Parathyroid adenoma (tissue), 2 donors: Measurements from ENCODE around the gene LRRIQ1.

ENCODE experiments used
- H2AFZ ChIP-seq: fragments of 300-600 bp; sonication (generic); one replicate; pipeline ENCODE4 v1.7.0; 2017; ENCODE audit warnings: antibody characterized with exemption, mild to moderate bottlenecking
- H3K27ac ChIP-seq: fragments of 300-600 bp; sonication (generic); one replicate; pipeline ENCODE4 v1.7.0; 2017
- H3K27me3 ChIP-seq: fragments of 300-600 bp; sonication (generic); one replicate; pipeline ENCODE4 v1.7.0; 2017; ENCODE audit warnings: low read length; ENCODE audit not compliant: control insufficient read depth, insufficient read depth
- H3K36me3 ChIP-seq: fragments of 300-600 bp; sonication (generic); one replicate; pipeline ENCODE4 v1.7.0; 2017; ENCODE audit warnings: low read length; ENCODE audit not compliant: control insufficient read depth, insufficient read depth
- H3K4me1 ChIP-seq: fragments of 300-600 bp; sonication (generic); one replicate; pipeline ENCODE4 v1.7.0; 2017; ENCODE audit warnings: control low read depth
- H3K4me2 ChIP-seq: fragments of 300-600 bp; sonication (generic); one replicate; pipeline ENCODE4 v1.7.0; 2017; ENCODE audit warnings: low read length
- H3K4me3 ChIP-seq: fragments of 300-600 bp; sonication (generic); one replicate; pipeline ENCODE4 v1.7.0; 2017; ENCODE audit warnings: low read depth, low read length
- H3K79me2 ChIP-seq: fragments of 300-600 bp; sonication (generic); one replicate; pipeline ENCODE4 v1.7.0; 2017; ENCODE audit warnings: control low read depth
- H3K9ac ChIP-seq: fragments of 300-600 bp; sonication (generic); one replicate; pipeline ENCODE4 v1.7.0; 2017; ENCODE audit warnings: mild to moderate bottlenecking
- H3K9me3 ChIP-seq: fragments of 300-600 bp; sonication (generic); one replicate; pipeline ENCODE4 v1.7.0; 2017; ENCODE audit warnings: low read length; ENCODE audit not compliant: control insufficient read depth
- TF ChIP-seq, protein P1 (sequence below): fragments of 300-600 bp; sonication (generic); IDR thresholded peaks from one replicate; pipeline ENCODE4 v1.7.0; 2017; ENCODE audit warnings: antibody characterized with exemption, mild to moderate bottlenecking
- donor health status: primary hyperparathyroidism.

Gene LRRIQ1

DNA sequence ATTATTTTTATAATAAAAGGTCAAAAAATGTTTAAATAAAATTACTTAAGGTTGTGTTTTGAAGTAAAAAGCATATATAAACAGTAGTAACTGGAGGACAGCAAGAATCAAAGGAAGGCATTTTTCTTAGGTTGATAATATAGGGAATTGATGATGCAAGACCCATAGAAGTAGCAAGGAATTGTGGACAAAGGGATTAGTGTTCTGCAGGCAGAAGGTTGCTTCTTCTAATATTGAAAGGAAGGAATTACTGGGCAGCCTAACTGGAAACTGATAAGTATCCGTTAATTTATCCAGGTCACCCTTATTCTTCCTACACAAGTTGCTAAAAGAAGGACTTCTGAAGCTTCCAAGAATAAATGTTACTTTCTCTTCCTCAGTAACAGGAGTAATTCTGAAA is 189.3 kb downstream of the LRRIQ1 start:
- H3K9ac ChIP-seq, result no peak overlapping the region
- H3K4me1 ChIP-seq, result no peaks in the 10 kb centered on the region

DNA sequence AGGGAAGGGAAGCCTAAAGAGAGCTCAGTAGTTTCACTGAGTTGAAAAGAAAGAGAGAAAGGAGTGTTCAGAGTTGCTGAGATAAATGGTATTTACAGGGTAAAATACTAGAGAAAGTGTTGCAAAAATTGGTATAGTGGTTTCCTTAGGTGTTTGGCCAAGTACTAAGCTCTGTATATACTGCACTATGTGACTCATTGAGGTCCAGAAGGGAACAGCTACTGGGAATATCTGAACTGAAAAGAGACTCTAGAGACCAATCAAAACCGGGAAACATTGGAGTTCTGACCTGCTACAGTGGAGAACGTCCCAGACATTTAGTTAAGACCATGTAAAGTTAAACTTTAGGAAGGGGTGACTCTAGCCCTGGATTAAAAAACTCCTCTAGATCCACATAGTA is 201.2 kb downstream of the LRRIQ1 start:
- no peaks in the 10 kb centered on the region for H3K4me1 ChIP-seq
- H3K79me2 ChIP-seq, result no peaks in the 10 kb centered on the region
- H3K36me3 ChIP-seq, result no peaks in the 10 kb centered on the region
- TF ChIP-seq, protein P1, sequence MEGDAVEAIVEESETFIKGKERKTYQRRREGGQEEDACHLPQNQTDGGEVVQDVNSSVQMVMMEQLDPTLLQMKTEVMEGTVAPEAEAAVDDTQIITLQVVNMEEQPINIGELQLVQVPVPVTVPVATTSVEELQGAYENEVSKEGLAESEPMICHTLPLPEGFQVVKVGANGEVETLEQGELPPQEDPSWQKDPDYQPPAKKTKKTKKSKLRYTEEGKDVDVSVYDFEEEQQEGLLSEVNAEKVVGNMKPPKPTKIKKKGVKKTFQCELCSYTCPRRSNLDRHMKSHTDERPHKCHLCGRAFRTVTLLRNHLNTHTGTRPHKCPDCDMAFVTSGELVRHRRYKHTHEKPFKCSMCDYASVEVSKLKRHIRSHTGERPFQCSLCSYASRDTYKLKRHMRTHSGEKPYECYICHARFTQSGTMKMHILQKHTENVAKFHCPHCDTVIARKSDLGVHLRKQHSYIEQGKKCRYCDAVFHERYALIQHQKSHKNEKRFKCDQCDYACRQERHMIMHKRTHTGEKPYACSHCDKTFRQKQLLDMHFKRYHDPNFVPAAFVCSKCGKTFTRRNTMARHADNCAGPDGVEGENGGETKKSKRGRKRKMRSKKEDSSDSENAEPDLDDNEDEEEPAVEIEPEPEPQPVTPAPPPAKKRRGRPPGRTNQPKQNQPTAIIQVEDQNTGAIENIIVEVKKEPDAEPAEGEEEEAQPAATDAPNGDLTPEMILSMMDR, result no peak
- no peak overlapping the region for H3K27ac ChIP-seq
- no peak overlapping the region for H3K9ac ChIP-seq
- no peak overlapping the region for H3K4me2 ChIP-seq
- no peaks in the 10 kb centered on the region for H3K9me3 ChIP-seq
- H3K4me3 ChIP-seq, result no peak overlapping the region
- no peak overlapping the region for H2AFZ ChIP-seq
- no peaks in the 10 kb centered on the region for H3K27me3 ChIP-seq

More for the DNA sequence above, 189.3 kb downstream of the LRRIQ1 start:
- H3K27ac ChIP-seq, result no peak overlapping the region
- no peaks in the 10 kb centered on the region for H3K79me2 ChIP-seq
- no peak overlapping the region for H3K4me2 ChIP-seq
- H3K4me3 ChIP-seq, result no peak overlapping the region
- no peaks in the 10 kb centered on the region for H3K36me3 ChIP-seq
- TF ChIP-seq, protein P1, result no peak
- no peaks in the 10 kb centered on the region for H3K9me3 ChIP-seq
- H3K27me3 ChIP-seq, result no peaks in the 10 kb centered on the region
- no peak overlapping the region for H2AFZ ChIP-seq

DNA sequence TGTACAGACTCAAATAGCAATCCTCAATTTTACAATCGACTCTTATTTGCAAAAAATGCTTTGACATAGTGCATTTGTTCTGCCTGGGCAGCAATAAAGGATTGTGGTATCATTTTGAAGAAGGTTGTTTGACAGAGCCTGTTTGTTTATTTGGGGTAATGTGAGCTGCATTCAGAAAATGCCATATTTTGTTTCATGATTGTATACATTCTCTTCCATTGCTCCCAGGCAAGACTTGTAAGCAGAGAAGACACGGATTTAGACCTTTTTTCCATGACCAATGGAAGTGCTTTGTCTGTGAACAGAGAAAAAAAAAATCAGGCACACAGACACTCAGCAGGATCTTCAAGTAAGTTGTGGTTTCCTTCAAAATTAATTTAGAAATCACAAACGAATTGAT is 208.4 kb downstream of the LRRIQ1 start:
- H3K9me3 ChIP-seq, result no peaks in the 10 kb centered on the region
- no peaks in the 10 kb centered on the region for H3K79me2 ChIP-seq
- no peak overlapping the region for H3K27ac ChIP-seq
- TF ChIP-seq, protein P1, result no peak
- no peaks in the 10 kb centered on the region for H3K4me1 ChIP-seq
- H3K4me3 ChIP-seq, result no peak overlapping the region
- no peak overlapping the region for H2AFZ ChIP-seq
- no peak overlapping the region for H3K4me2 ChIP-seq
- no peaks in the 10 kb centered on the region for H3K36me3 ChIP-seq
- H3K27me3 ChIP-seq, result no peaks in the 10 kb centered on the region
- H3K9ac ChIP-seq, result no peak overlapping the region

DNA sequence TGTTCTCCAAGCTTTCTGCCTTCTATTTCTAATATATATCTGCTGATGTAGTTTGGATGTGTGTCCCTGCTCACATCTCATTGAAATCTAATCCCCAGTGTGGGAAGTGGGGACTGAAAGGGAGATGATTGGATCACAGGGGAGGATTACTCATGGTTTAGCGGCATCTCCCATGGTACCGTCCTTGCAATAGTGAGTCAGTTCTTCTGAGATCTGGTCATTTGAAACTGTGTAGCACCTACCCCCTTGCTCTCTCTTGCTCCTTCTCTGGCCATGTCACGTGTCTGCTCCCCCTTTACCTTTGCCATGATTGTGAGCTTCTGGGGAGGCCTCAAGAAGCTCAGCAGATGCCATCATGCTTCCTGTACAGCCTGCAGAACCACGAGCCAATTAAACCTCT is 217.7 kb downstream of the LRRIQ1 start:
- Histone ChIP-seq H3K4me1 (no peaks in the 10 kb centered on the region), H3K9me3 (no peaks in the 10 kb centered on the region), H3K79me2 (no peaks in the 10 kb centered on the region), H3K4me2 (no peak overlapping the region), H3K4me3 (no peak overlapping the region), H3K9ac (no peak overlapping the region), H2AFZ (no peak overlapping the region), H3K27ac (no peak overlapping the region), H3K36me3 (no peaks in the 10 kb centered on the region), H3K27me3 (no peaks in the 10 kb centered on the region)
- TF ChIP-seq, protein P1, result no peak

DNA sequence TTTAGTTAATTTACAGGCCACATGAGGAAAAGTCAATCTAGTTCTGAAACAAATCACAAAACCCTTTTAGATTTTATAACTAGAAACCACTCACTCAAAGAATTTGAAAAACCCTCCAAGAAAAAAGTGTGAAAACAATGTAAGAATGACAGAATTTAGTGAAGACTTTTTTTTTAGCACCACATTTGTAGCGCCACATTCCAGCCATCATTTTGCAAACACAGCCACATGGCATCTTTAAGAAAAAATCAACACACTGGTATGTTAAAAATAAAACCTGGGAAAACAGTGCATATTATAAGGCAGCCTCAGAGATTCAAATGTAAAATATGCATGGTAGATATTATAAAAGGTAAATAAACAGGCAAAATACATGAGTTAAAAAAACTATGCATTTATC is 221.5 kb downstream of the LRRIQ1 start:
- Histone ChIP-seq H3K4me1 (no peaks in the 10 kb centered on the region), H3K4me2 (no peak overlapping the region), H3K4me3 (no peak overlapping the region), H3K9me3 (no peaks in the 10 kb centered on the region), H3K27ac (no peak overlapping the region), H2AFZ (no peak overlapping the region), H3K9ac (no peak overlapping the region), H3K27me3 (no peaks in the 10 kb centered on the region), H3K79me2 (no peaks in the 10 kb centered on the region), H3K36me3 (no peaks in the 10 kb centered on the region)
- TF ChIP-seq, protein P1, result no peak
